PC-9 (cell line): ENCODE results near the gene DHRS7B.

ENCODE experiments used
- CTCF ChIP-seq: fragments of 200-600 bp; sonication (generic); conservative IDR thresholded peaks from 2 replicates; pipeline ENCODE4 v1.6.1; 2017; ENCODE audit warnings: mixed run types, antibody characterized with exemption, mild to moderate bottlenecking, moderate library complexity
- EZH2 ChIP-seq: fragments of 200-600 bp; sonication (generic); IDR thresholded peaks from 2 replicates; pipeline ENCODE4 v1.8.0; 2017; ENCODE audit warnings: antibody characterized with exemption, low read depth

DNA sequence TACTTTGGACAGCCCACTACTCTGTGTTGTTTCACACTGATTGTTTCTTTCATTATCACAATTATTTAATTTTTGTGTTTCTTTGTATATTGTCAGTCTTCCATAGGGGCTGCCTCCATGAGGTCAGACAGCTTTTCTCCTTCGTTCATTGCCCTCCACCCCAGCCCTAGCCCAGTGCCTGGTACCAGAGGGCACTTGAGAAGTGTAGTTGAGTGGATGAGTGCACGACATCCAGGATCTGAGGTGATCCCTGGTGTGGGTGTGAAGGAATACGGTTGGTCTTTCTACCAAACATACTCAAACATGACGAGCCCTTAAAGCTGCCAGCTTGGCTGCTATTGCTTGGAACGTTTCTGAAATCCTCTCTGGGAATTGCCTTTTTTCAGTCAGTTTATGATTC lies 37.9 kb downstream of the DHRS7B start:
- TF ChIP-seq CTCF (no peak), EZH2 (no peak)
